Muscle of back (tissue), 11 donors: ENCODE measurements around the gene ZMYM4. TPM values are rescaled to one million over a fixed set of nuclear protein-coding genes. Genes with fewer than 3 reads are reported as not detected.
"Not testable (repeated sequence)": the region's sequence is repeated elsewhere in the genome, so short reads cannot be mapped to it uniquely, and the experiment has no call there.

Experiments used
- DNase-seq, 3 donors: peaks; one replicate each; pipeline versions ENCODE4 v3.0.0 to v3.0.0-alpha.2; 2013
- polyA plus RNA-seq, 10 donors: library from polyadenylated mRNA; unstranded; fragments of 120-200 nt; gene quantifications; one replicate each; pipeline ENCODE4 v1.2.1, GENCODE V29; 2013; ENCODE audit not compliant: insufficient read length in 10 of 10

Gene ZMYM4
- polyA plus RNA-seq, 10 donors, result 33.3 to 48.1 (median 40.5) TPM

DNA sequence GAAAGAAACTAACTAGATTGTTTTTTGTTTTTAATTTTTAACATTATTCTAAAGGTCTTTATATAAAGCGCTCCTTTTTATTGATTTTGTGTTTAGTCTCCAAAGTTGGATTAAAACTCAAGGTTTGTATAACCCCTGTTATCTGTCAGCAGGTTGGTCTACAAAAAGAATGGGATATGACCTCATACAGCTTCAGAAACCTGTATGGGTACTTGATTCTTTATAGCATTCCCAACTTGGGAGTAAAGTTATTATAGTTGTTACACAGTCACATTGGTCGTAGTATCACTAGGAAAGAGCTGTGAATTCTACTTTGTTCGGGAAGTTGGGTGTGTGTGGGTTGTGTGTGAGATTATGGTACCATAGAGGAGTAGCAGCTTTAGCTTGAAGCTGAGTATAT is 52.4 kb downstream of the ZMYM4 start:
- DNase-seq, result no peak

DNA sequence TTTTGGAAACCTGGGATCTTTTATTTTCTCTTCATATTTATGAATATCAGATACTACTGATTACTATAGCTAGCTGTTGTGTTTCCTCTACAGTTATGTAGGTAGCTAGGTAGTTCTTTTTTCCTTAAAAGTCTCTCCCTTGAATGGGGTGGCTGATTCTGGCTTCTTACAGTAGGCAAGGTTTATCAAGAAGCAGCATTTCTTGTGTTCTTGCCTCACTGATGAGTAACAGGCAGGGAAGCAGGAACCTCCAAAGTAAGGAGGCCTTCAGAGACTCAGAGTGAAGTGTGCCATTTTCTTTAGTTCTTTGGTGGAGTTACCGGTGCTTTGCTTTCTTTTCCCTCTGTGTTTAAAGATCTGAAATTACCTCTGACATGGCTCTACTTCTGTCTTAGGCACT is 56.0 kb downstream of the ZMYM4 start:
- DNase-seq, result no peak

DNA sequence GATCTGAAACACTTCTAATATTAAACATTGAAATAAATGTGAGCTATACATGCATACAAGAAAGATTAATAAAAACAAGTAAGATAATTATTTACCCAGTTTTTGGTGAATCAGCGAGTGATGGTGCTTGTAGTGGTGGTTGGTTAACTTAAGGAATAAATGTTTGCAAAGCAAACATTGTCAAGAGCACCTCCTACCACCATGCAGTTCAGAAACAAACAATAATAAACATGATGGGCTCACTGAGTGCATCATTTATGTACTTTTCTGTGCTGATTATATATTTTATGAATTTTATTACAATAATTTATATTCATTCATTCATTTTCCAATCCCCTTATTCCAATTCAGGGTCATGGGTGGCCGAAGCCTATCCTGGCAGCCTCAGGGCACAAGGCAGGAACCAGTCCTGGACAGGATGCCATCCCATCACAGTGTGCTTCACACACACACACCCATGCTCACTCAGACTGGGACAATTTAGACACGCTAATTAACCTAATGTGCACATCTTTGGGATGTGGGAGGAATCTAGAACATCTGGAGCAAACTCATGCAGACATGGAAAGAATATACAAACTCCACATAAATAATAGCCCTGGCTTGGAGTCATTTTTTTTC is 57.8 kb downstream of the ZMYM4 start:
- DNase-seq, result no peak

DNA sequence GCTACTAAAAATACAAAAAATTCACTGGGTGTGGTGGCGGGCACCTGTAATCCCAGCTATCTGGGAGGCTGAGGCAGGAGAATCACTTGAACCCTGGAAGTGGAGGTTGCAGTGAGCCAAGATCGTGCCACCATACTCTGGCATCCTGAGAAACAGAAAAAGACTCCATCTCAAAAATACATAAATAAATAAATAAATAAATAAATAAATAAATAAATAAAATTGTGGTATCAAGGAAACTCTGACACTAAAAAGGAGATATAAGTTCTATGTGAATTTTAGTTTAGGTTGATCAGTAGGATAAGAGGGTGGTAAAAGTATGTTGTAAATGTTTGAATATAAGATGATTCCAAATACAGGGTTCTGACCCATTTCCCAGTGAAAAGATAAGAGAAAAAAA is 63.1 kb downstream of the ZMYM4 start:
- DNase-seq, result not testable (repeated sequence)

DNA sequence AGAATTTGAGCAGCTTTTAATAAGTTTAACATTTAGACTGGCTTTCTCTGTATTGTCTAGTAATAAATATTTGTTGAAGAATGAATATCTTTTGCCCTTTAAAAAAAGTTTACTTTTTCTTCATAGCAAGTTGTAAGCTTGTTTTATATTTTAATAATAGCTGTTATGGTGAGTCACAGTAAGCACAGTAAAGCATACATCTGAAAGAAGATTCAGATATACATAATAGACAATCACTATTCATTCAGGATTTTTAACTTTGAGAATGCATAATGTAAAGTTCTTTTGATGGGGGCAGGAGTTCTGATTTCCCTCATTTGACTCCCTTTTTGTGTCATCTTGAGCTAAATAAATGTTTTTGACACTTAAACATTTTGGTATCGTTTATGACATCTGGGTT is 66.0 kb downstream of the ZMYM4 start:
- DNase-seq, result no peak

DNA sequence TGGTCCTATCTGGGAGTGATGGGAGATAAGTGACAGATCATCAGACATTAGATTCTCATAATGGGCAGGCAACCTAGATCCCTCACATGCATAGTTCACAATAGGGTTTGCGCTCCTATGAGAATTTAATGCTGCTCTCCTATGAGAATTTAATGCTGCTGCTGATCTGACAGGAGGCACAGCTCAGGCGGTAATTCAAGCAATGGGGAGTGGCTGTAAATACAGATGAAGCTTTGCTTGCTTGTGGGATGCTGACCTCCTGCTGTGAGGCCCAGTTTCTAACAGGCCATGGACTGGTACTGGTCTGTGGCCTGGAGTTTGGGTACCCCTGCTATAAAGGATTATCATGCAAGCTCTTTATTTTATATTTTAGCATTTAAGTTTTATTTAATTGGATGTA is 72.0 kb downstream of the ZMYM4 start:
- no peak for DNase-seq

DNA sequence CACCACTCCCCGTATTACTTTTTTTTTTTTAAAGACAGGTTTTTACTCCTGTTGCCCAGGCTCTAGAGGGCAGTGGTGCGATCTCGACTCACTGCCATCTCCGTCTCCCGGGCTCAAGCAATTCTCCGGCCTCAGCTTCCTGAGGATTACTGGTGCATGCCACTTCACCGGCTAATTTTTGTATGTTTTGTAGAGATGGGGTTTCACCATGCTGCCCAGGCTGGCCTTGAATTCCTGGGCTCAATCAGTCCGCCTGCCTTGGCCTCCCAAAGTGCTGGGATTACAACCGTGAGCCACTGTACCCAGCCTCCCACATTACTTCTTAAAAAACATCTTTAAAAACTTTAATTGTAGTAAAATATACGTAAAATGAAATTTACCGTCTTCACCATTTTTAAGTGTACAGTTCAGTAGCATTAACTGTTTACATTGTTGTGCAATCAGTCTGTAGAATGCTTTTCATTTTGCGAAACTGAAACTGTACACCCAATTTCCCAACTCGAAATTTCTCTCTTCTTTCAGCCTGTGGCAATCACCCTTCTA is 77.0 kb downstream of the ZMYM4 start:
- no peak for DNase-seq

DNA sequence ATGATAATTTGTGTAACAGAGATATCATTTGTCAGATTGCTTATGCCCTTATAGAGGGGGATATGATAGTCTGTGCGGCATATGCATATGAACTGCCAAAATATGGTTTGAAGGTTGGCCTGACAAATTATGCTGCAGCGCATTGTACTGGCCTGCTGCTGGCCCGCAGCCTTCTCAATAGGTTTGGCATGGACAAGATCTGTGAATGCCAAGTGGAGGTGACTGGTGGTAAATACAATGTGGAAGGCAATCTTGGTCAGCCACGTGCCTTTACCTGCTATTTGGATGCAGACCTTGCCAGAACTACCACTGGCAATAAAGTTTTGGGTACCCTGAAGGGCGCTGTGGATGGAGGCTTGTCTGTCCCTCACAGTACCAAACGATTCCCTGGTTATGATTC is 82.4 kb downstream of the ZMYM4 start:
- DNase-seq, result no peak

DNA sequence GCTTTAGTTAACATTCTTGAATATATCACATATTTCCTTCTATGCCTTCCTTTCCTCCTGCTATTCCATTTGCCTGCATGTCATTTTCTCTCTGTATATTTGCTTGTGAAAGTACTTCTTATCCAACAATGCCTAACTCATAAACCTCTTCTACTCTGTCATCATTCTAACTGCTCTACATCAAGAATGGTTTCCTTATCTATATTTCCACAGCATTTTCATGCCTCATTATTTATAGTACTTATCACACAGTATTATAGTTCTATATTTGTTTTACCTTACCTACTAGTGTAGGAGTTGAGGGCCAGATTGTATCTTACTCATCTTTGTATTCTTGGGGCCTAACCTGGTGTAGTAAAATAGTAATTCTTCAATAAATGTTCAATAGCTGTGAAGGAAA is 91.5 kb downstream of the ZMYM4 start:
- no peak for DNase-seq

DNA sequence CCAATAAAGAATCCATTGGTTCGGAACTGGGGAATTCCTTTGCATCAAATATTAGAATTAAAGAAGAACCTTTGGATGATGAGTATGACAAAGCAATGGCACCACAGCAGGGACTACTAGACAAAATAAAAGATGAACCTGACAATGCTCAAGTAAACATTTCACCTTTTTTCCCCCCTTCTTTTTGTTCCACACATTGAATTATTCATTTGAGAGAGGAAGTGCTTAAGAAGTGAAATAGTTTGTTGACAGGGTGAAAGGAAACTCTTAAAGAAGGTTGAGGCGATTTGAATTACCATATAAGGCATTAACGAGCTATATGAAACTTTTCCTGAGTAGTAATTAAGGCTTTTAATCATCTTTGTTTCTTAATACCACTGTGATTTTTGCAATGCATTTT is 93.1 kb downstream of the ZMYM4 start:
- no peak for DNase-seq

DNA sequence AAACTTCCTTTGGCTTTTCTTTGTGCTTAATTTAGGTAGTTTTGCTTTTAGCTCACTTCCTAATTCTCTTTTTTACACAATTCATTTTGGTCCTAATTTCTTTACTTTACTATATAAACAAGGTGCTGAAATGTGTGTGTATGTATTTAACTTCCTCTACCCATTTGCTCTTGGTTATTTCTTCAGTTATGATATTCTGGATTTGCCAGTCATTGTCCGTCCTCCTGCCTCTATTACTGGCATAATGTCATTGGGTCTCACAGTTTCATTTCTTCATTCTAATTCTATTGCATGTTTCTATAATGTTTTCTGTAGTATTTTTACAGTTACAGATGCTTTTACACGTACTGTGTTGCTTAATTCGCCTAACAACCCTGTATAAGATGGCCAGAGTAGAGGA is 96.2 kb downstream of the ZMYM4 start:
- no peak for DNase-seq

DNA sequence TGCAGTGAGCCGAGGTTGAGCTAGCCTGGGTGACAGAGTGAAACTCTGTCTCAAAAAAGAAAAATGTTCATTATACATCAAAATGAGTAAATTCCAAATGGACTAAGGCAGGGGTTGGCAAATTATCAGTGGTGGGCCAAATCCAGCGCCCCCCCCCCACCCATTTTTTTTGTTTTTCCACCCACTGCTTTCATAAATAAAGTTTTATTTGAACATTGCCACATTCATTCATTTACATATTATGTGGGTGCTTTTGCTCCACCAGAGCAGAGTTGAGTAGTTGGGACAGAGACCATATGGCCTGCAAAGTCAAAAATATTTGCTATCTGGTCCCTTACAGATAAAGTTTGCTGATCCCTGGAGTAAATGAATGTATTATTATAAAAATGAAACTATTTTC is 99.4 kb downstream of the ZMYM4 start:
- no peak for DNase-seq

DNA sequence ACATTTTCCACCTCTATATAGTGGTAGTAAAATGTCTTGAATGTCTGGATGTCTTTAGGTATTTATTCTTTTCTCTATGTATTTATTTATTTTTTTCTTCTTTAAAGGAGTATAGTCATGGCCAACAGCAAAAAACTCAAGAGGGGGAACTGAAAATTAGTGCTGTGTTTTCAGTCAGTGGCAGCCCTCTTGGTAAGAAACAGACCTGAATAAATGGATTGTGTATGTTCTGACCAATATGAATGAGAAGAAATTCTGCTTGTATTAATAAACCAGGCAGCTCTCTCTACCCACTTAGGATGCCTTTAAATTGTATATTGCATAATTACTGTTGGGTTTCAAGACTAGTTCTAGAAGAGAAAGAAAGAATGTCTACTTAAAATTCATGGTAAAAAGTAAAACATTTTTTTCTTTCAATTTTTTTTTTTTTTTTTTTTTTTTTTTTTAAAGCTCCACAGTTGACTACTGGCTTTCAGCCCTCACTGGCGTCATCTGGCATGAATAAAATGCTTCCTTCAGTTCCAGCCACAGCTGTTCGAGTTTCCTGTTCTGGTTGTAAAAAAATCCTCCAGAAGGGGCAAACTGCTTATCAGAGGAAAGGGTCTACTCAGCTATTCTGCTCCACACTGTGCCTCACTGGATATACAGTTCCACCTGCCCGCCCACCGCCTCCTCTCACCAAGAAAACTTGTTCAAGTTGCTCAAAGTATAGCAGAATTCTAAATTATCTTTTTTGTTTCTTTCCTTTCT is 101.6 kb downstream of the ZMYM4 start:
- peak; percentile 78 to 93 (median 91) for DNase-seq

DNA sequence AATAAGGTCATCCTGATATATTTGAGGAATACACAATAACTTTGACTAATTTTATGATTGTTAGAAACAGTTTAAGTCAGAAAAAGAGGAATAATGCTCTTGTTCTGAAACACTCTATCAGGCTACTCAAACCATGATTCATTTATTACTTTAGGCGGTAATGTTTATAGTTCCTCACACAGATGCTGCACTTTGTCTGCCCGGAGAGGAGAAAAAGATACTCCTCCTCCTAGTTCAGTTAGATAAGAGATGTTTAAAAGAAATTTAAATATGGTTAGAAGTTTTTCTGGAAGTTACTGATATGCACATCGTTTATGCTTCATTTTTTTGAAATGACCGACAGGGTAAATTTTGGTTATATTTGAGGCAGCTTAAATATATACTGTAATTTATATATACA is 103.0 kb downstream of the ZMYM4 start:
- no peak for DNase-seq

DNA sequence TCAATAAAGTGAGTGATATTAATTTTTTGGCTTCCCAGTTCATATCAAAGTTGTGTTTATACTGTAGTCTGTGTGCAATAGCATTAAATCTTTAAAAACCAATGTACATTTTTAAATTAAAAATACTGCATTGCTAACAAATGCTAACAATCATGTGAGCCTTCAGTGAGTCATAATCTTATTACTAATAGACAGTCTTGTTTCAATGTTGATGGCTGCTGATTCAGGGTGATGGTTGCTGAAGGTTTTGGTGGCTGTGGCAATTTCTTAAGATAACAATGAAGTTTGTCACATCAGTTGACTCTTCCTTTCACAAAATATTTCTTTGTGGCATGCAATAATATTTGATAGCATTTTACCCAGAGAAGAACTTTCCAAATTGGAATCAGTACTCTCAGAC is 109.0 kb downstream of the ZMYM4 start:
- no peak for DNase-seq

DNA sequence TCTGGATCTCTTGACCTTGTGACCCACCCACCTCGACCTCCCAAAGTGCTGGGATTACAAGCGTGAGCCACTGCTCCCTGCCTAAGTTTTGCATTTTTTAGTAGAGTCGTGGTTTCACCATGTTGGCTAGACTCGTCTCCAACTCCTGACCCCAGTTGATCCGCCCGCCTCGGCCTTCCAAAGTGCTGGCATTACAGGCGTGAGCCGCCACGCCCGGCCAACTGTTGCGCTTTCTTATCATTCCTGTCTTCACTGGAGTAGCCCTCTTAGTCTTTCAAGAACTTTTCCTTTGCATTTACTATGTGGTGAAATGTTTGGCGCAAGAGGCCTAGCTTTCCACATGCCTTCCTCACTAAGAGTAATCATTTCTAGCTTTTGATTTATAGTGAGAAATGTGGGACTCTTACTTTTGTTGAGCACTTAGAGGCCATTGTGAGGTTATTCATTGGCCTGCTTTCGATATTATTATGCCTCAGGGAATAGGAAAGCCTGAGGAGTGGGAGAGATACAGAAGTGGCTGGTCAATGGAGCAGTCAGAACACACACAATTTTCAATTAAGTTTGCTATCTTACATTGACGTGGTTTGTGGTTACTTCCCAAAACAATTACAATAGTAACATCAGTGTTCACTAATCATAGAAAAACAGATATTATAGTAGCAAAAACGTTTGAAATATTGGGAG is 111.0 kb downstream of the ZMYM4 start:
- DNase-seq, result no peak

DNA sequence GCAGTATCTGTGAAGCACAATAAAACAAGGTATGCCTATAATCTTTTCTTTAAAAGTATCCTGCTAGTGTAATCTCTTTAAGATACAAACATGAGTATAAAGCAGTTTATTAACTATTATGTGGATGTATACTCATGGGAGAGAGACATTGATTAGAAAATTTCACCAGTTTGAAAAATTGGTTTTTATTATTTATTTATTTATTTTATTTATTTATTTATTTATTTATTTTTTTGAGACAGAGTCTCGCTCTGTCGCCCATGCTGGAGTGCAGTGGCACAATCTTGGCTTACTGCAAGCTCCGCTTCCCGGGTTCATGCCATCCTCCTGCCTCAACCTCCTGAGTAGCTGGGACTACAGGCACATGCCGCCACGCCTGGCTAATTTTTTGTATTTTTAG is 111.6 kb downstream of the ZMYM4 start:
- not testable (repeated sequence) for DNase-seq

DNA sequence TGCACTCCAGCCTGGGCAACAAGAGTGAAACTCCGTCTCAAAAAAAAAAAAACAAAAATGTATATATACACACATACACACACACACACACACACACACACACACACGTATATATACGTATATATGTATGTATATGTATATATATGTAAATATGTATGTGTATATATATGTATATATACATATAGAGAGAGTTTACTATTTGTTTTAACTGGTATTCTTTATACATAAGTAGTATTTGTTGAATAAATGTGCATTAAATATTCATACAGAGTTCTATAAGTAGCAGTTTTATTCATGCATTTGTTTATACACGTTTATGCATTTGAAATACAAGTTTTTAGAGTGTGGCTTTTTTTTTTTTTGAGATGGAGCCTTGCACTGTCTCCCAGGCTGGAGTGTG is 113.6 kb downstream of the ZMYM4 start:
- DNase-seq, result no peak

DNA sequence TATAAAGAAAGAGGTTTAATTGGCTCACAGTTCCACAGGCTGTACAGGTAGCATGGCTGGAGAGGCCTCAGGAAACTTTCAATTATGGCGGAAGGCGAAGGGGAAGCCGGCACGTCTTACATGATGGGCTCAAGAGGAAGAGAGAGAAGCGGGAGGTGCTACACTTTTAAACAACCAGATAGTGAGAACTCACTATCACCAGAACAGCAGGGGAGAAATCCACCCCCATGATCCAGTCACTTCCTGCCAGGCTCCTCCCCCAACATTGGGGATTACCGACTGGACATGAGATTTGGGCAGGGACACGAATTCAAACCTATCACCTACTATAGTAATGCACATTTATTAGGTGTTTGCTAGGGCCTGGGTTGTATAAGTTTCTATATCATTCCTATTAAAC is 117.8 kb downstream of the ZMYM4 start:
- no peak for DNase-seq

DNA sequence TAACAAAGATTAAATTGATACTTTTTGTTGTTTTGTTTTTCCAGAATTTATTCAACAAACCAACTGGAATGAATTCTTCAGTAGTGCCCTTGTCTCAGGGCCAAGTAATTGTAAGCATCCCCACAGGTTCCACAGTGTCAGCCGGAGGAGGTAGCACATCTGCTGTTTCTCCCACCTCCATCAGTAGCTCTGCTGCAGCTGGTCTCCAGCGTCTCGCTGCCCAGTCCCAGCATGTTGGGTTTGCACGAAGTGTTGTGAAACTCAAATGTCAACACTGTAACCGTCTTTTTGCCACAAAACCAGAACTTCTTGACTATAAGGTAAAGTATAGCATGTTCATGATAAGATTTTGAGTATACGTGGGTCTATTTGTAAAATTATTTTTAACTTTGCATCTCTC is 118.5 kb downstream of the ZMYM4 start:
- no peak for DNase-seq

DNA sequence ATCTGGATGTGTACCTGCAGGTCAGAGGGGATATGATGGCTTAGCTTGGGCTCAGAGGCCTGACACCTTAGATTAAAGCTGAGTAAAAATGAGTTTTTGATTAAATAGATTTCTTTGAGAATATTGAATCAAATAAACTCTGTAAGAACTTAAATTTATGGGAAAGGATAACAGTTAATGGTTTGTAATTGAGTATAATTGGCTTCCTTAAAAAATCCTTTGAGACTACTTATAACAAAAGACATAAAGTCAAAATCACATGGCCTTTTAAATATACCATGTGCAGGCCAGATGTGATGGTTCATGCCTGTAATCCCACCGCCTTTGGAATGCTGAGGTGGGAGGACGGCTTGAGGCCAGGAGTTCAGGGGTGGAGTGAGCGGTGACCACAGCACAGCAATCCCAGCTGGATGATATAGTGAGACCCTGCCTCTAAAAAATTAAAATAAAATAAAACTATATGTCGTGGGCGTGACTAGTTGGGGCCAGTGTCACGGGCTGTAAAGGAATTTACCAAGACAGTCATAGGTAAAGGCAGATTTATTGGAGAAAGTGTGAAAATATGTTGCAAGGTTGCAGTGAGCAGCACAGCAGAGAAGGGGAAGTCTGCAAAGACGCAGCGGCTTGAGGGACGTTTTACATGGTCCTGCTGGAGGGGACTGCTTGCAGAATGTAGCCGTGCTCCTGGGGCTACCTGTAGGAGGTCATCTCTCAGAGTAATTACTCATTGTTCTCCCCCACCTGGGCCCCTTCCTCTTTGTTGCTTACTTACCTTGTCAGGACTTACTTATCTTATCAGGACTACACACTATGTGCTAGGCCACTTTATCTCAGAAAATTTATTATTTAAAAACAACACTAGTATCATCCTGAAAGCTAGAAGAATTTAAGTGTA is 122.3 kb downstream of the ZMYM4 start:
- no peak for DNase-seq

DNA sequence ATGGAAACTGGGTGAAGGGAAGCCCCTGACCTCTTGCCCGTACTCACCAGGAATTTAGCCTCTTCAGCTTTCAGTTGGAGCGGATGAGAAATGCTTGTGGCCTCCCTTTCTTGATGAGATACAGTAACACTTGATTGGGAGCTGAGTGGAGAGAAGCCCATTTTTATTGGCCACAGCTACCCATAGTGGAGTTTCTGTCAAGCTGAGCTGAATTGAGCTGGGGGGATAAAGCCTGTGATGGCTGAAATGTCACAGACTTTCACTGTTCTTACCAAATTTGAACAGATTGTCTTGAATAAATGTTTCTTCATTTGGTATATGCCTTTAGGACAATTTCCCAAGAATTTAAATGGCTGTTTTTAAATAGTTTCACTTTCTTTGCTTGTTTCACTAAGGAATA is 125.9 kb downstream of the ZMYM4 start:
- DNase-seq, result no peak
